ENCODE results near the gene GRPEL2.
"Not testable (repeated sequence)": the region's sequence is repeated elsewhere in the genome, so short reads cannot be mapped to it uniquely, and the experiment has no call there.

GRPEL2 gene

GRCh38 chr5:149398747-149399266, 53.5 kb downstream of the GRPEL2 start:
- DNase-seq (ENCODE audit: low read depth, low spot score) = not testable (repeated sequence)

GRCh38 chr5:149399775-149400174, 54.5 kb downstream of the GRPEL2 start:
- no peak for DNase-seq (ENCODE audit: low read depth, low spot score)

GRCh38 chr5:149400304-149400703, 55.0 kb downstream of the GRPEL2 start:
- DNase-seq (ENCODE audit: low read depth, low spot score) = no peak

GRCh38 chr5:149401051-149401450, 55.8 kb downstream of the GRPEL2 start:
- no peak for DNase-seq (ENCODE audit: low read depth, low spot score)

- no peak for DNase-seq (ENCODE audit: low read depth, low spot score)
Measured at GRCh38 chr5:149402291-149402690, 57.0 kb downstream of the GRPEL2 start.

Data from smooth muscle cell of the brain vasculature (primary cell).